Endothelial cell (in vitro differentiated cells): Measurements from ENCODE around the gene LARGE1. TPM values are rescaled to one million over a fixed set of nuclear protein-coding genes. Genes with fewer than 3 reads are reported as not detected.

Experiments used
- DNase-seq: peaks from one replicate; pipeline ENCODE4 v3.0.0; 2021; ENCODE audit warnings: low spot score
- H3K27ac Mint-ChIP-seq: one replicate; pipeline ENCODE4 v1.8.0; 2021; ENCODE audit warnings: mixed read lengths, inconsistent platforms; ENCODE audit not compliant: unreplicated experiment
- H3K27me3 Mint-ChIP-seq: one replicate; pipeline ENCODE4 v1.8.0; 2021; ENCODE audit warnings: mild to moderate bottlenecking, moderate library complexity, mixed read lengths, inconsistent platforms; ENCODE audit not compliant: unreplicated experiment
- H3K36me3 Mint-ChIP-seq: one replicate; pipeline ENCODE4 v1.8.0; 2021; ENCODE audit warnings: mild to moderate bottlenecking, low read depth, mixed read lengths, inconsistent platforms; ENCODE audit not compliant: unreplicated experiment
- H3K4me1 Mint-ChIP-seq: one replicate; pipeline ENCODE4 v1.8.0; 2021; ENCODE audit warnings: mild to moderate bottlenecking, mixed read lengths, inconsistent platforms; ENCODE audit not compliant: unreplicated experiment
- H3K4me3 Mint-ChIP-seq: one replicate; pipeline ENCODE4 v1.8.0; 2021; ENCODE audit warnings: mild to moderate bottlenecking, mixed read lengths, inconsistent platforms; ENCODE audit not compliant: unreplicated experiment
- H3K9me3 Mint-ChIP-seq: one replicate; pipeline ENCODE4 v1.8.0; 2021; ENCODE audit warnings: mixed read lengths, inconsistent platforms; ENCODE audit not compliant: unreplicated experiment
- CTCF ChIP-seq: fragments of 200-600 bp; sonication (generic); IDR thresholded peaks from one replicate; pipeline ENCODE4 v1.5.0; 2021; ENCODE audit warnings: antibody characterized with exemption; ENCODE audit not compliant: unreplicated experiment
- total RNA-seq: library from RNA; stranded (reverse); fragmentation: NEBNext Ultra II Directional; extraction: Animal tissue kit (Norgen Biotek cat#: 25700); gene quantifications from one replicate; pipeline ENCODE4 v1.2.1, GENCODE V29; 2021; ENCODE audit not compliant: unreplicated experiment

LARGE1 gene
- total RNA-seq, 1 donor from 2014 or later, result 25.4 TPM

- Mint-ChIP-seq H3K9me3 (no peaks in the 10 kb centered on the region), H3K36me3 (peaks cover 4% of the 10 kb centered on the region), H3K4me1 (peaks cover 4% of the 10 kb centered on the region), H3K4me3 (no peak overlapping the region), H3K27me3 (peaks cover 4% of the 10 kb centered on the region), H3K27ac (no peak overlapping the region)
- no peak for TF ChIP-seq CTCF
- no peak for DNase-seq
These were observed 179.3 kb downstream of the LARGE1 start for GRCh38 chr22:33741025-33741424.

- peaks cover 4% of the 10 kb centered on the region for H3K27me3 Mint-ChIP-seq
- no peak for DNase-seq
- no peak overlapping the region for H3K27ac Mint-ChIP-seq
- H3K4me1 Mint-ChIP-seq, result peaks cover 4% of the 10 kb centered on the region
- no peak for TF ChIP-seq CTCF
- no peak overlapping the region for H3K4me3 Mint-ChIP-seq
- peaks cover 4% of the 10 kb centered on the region for H3K36me3 Mint-ChIP-seq
- H3K9me3 Mint-ChIP-seq, result no peaks in the 10 kb centered on the region
These were observed 180.8 kb downstream of the LARGE1 start for GRCh38 chr22:33739516-33739915.

GRCh38 chr22:33737662-33738061 is 182.6 kb downstream of the LARGE1 start:
- no peak overlapping the region for H3K27ac Mint-ChIP-seq

GRCh38 chr22:33735978-33736377 is 184.3 kb downstream of the LARGE1 start:
- H3K9me3 Mint-ChIP-seq, result no peaks in the 10 kb centered on the region
- no peak overlapping the region for H3K27ac Mint-ChIP-seq
- peaks cover 1% of the 10 kb centered on the region for H3K27me3 Mint-ChIP-seq
- no peak for TF ChIP-seq CTCF
- peaks cover 8% of the 10 kb centered on the region for H3K4me1 Mint-ChIP-seq
- DNase-seq, result no peak
- no peaks in the 10 kb centered on the region for H3K36me3 Mint-ChIP-seq
- no peak overlapping the region for H3K4me3 Mint-ChIP-seq

More at GRCh38 chr22:33737662-33738061, 182.6 kb downstream of the LARGE1 start:
- Mint-ChIP-seq H3K4me1 (peaks cover 4% of the 10 kb centered on the region), H3K36me3 (no peaks in the 10 kb centered on the region), H3K4me3 (no peak overlapping the region), H3K27me3 (peaks cover 1% of the 10 kb centered on the region), H3K9me3 (no peaks in the 10 kb centered on the region)
- no peak for TF ChIP-seq CTCF
- DNase-seq, result no peak

- Mint-ChIP-seq H3K4me3 (no peak overlapping the region), H3K27me3 (peaks cover 2% of the 10 kb centered on the region), H3K9me3 (no peaks in the 10 kb centered on the region), H3K4me1 (peaks cover 36% of the 10 kb centered on the region), H3K27ac (no peak overlapping the region), H3K36me3 (peaks cover 3% of the 10 kb centered on the region)
- TF ChIP-seq CTCF, result no peak
- no peak for DNase-seq
These were observed 191.4 kb downstream of the LARGE1 start for GRCh38 chr22:33728847-33729246.
